CD4-positive, alpha-beta T cell treated with Interleukin-10 for 1 hour (primary cell): ENCODE measurements around the gene CALD1.
A peak's percentile ranks its signal among the peaks of the same experiment; 100 is the strongest.

Source experiments
- DNase-seq: peaks from one replicate; pipeline ENCODE4 v3.0.0-alpha.2; 2020

CALD1 gene, protein sequence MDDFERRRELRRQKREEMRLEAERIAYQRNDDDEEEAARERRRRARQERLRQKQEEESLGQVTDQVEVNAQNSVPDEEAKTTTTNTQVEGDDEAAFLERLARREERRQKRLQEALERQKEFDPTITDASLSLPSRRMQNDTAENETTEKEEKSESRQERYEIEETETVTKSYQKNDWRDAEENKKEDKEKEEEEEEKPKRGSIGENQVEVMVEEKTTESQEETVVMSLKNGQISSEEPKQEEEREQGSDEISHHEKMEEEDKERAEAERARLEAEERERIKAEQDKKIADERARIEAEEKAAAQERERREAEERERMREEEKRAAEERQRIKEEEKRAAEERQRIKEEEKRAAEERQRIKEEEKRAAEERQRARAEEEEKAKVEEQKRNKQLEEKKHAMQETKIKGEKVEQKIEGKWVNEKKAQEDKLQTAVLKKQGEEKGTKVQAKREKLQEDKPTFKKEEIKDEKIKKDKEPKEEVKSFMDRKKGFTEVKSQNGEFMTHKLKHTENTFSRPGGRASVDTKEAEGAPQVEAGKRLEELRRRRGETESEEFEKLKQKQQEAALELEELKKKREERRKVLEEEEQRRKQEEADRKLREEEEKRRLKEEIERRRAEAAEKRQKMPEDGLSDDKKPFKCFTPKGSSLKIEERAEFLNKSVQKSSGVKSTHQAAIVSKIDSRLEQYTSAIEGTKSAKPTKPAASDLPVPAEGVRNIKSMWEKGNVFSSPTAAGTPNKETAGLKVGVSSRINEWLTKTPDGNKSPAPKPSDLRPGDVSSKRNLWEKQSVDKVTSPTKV

GRCh38 chr7:134778941-134779740 lies at the start of gene CALD1:
Gene CALD1, plus strand, starts transcription at chr7:134779634. Its CDS starts 88,100 bp downstream, at chr7:134867734.
- no peak for DNase-seq

GRCh38 chr7:134729895-134730294 lies 49.5 kb upstream of the CALD1 start:
- no peak for DNase-seq

GRCh38 chr7:134730411-134730829 lies 49.0 kb upstream of the CALD1 start:
- no peak for DNase-seq

DNA sequence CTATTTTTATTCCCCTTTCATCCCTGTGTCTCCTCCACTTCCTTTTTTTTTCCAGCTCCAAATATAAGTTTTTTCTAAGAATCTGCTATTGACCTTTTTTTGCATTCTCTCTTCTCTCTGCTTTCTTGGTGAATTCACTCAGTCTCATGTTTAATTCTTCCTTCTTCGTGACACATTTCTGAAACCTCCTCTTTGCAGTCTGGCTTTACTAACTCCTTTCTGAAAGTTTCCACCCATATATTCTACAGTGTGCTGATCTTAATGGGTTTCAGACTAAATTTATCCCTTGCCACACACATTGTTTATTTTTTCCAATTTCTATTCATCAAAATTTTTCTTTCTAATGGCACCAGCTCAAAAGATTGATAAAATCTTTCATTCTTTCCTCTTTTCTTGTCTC lies 47.8 kb upstream of the CALD1 start:
- no peak for DNase-seq

GRCh38 chr7:134732728-134733127 lies 46.7 kb upstream of the CALD1 start:
- no peak for DNase-seq

DNA sequence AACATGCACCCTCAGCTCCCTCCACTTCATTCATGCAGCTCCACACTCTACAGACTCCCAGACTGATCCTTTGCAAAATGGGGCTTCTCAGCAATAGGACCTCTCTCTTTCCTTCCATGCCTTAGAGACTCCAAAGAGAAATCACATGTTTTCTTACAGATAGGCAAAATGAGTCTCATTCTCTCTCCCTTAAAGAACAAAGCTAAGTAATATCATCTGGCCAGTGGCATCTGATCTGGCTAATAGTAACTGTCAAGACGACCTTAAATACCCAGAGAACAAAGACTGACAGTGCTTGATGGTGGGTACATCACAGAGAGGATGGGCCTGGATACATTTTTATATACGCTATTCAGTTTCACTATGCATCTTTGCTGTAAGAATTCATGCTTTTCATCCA lies 43.1 kb upstream of the CALD1 start:
- no peak for DNase-seq

DNA sequence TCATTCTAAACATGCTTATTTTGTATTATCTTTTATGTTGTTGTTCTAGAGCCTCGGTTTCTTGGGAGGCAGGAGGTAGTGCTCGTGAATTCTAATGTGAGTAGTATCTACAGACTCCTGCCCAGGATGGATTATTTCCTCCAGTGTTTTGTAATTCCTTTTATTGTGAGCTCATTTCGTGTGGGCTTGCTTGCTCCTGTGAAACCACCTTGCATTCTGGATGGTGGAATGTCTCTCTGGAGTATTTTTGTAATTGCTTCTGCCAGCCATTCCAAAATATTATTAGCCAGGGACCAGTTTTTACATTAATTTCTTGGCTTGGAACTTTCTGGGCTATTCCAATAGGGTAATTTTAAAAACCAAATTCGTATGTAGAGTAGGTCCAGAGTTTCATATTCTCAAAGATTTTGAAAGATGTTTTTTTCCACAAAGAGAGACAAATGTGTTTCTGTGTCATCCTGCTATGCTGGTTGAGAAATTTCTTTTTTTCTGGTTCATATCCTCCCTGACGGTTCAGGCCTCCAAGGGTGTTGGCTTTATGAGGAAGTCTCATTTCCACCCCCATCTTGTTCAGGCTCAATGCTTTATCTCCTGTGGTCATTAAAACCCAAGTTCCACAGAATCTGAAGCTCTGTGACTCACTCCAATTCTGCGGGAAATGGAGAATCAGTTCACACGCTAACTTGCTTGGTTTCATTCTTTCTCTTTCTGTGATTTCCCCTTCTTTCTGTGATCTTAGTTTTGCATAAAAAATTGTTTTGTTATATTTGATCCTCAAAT lies 41.7 kb upstream of the CALD1 start:
- DNase-seq: no peak

- DNase-seq: no peak
Observed at GRCh38 chr7:134739362-134739761, 40.1 kb upstream of the CALD1 start.

DNA sequence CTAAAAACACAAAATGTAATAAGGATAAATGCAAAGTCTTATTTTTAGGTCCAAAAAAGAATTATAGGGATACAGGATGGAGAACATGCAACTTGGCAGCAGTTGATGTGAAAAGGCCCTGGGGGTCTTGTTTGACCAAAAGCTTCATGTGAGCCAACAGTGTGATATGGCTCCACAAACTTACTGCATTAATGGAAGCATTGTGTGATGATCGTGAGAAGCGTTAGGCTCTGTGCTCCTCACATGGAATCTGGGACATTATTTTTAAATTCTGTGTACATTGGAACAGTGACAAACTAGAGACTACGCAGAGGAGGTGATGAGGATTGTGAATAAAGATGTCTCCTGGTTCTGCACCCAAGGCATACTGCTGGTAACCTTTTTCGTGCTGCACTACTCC lies 39.1 kb upstream of the CALD1 start:
- no peak for DNase-seq

- no peak for DNase-seq
Observed at GRCh38 chr7:134741907-134742635, 37.4 kb upstream of the CALD1 start.

- no peak for DNase-seq
Observed at GRCh38 chr7:134742688-134743350, 36.6 kb upstream of the CALD1 start.

- DNase-seq: no peak
Observed at GRCh38 chr7:134744569-134744968, 34.9 kb upstream of the CALD1 start.

GRCh38 chr7:134747326-134747725 lies 32.1 kb upstream of the CALD1 start:
- no peak for DNase-seq

DNA sequence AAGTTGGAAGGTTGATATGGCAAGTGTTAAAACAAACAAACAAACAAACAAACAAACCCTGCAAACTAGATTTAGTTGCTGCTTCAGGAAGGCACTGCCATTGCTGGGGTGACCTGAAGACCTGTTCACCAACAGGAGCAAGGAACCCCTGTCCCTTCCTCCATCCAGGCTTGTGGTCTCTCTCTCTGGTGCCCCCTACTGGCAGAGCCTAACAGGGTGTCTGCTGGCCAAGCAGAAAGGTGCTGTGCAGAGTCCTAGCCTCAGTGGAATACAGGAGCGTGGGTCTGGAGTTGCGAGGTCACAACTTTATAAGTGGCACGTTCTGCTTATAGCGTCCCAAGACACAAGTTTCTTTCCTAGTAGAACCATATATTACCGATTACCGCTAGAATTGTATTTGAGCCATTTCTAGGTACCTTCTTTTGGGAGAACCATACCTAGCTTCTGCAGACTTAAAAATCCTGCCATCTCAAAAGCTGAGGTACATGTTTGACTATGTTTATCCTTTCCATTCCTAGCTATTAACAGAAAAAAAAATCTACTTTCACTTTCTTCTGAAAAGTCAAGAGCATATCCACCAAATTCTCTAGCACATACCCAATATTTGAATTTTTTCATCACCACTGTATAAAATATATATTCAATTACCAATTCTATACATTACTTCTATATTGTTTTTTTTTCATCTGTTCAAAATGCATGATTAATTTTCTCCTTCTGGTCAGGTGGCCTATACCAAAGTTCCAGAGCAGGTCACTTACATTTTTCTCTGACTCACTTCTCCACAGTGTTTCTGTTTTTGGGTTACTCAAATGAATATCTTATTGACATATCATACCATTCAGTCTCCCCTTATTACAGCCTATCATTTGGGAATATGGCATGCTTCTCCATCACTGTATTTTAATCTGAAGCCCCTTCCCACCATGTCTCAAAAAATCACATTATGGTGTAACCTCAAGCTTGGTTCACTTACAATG lies 29.1 kb upstream of the CALD1 start:
- DNase-seq: peak; percentile 70

DNA sequence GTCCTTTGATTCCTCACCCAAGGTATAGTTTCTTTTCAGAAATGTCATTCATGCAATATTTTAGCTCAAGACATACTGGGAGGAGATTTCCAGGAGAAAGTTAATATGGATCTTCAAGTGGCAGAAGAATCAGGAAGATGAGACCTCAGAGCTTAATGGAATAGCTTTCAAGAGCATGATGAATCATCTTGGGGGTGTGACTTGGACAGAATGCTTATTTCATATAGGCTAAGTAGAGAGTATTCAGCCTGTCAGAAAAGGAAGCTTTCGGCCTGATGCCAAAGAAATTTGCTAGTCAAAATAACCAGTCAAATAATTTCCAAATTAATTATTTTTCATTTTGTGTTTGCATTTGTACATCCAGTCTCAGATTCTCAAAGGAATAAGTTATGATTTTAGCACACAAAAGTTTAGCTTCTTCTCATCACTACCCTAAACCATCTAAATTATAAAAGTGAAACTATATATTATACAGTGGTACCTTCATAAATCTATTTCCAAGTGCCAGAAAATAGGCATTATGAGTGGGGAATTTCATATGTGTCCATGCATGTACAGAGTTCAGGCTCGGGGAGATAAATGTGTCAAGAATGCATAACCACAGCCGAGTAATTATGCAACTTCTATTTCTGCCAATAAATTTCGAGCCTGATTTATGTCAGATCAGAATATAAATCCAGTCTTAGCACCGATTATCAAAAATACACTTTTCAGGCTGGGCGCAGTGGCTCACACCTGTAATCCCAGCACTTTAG lies 27.3 kb upstream of the CALD1 start:
- no peak for DNase-seq

DNA sequence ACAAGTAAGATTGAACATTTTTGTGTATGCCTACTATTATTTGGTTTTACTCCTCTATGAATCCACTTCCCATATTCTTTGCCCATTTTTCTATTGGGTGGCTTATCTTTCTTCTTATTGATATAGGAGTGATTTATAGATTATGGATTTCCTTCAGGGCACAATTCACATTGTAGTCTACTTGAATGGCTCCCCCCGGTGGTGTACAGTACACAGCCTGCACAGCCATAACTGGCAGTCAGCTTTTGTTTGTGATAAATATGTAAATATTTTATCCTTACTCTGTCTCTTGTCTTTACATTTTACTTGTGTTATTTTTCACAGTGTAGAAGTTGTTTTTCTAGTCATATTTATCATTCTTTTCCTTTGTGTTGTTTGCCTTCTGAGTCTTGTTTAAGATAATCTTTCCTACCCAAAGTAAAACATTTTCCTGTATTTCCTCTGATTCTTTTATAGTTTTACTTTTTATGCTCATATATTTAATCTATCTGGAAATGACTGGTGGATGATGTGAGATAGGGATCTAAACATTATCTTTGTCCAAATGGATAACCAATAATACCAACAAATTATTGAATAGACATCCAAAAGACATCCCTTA lies 23.9 kb upstream of the CALD1 start:
- DNase-seq: peak; percentile 31

DNA sequence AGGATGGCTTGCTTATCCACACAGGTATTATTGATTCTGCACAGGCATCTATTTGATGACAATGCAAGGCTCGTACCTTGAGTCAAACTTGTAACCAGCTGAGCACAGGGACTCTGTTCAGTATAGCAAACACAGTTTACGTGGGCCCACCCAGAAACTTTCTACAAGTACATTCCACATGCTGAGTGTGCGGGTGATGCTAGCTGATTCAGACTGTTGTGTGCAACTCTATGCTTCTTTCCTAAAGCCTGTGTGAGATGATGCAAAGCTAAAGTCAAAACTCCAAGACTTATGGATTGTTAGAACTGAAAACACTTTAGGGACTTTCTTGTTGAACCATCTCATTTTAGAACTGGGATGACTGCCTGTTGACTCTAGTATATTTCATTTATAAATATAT lies 21.5 kb upstream of the CALD1 start:
- no peak for DNase-seq

- DNase-seq: no peak
Observed at GRCh38 chr7:134758981-134759380, 20.5 kb upstream of the CALD1 start.

DNA sequence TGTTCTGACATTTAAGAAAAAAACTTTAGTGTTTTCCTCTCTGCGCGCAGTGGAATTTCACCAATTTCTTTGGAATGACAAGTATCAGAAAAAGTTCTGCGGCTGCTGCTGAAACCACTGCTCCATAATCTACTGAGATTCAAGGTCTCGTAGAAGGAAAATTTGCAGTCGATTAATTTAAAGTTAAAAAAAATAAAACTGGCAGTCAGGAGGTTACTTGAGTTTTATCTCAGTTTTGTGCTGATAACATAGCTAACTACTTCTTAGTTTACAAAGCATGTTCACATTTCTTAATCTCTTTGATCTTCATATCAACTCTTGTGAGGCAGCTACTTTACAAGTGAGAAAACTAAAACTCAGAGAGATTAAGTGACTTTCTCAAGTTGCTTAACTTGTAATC lies 18.2 kb upstream of the CALD1 start:
- DNase-seq: no peak
